Ishikawa (cell line): ENCODE results near the gene GALNTL6.

ENCODE experiments used
- CEBPB ChIP-seq: IDR thresholded peaks from 2 replicates; pipeline ENCODE4 v1.6.1; 2012
- CREB1 ChIP-seq: IDR thresholded peaks from 2 replicates; pipeline ENCODE4 v1.6.1; 2012; ENCODE audit warnings: low read depth
- EP300 ChIP-seq: IDR thresholded peaks from 2 replicates; pipeline ENCODE4 v1.6.1; 2012; ENCODE audit warnings: borderline replicate concordance
- MAX ChIP-seq: IDR thresholded peaks from 2 replicates; pipeline ENCODE4 v1.6.1; 2012
- NFIC ChIP-seq: IDR thresholded peaks from 2 replicates; pipeline ENCODE4 v1.6.1; 2012
- REST ChIP-seq: IDR thresholded peaks from 2 replicates; pipeline ENCODE4 v1.6.1; 2012; ENCODE audit warnings: low read depth, mild to moderate bottlenecking
- YY1 ChIP-seq: IDR thresholded peaks from 2 replicates; pipeline ENCODE4 v1.6.1; 2012; ENCODE audit warnings: low read depth

GRCh38 chr4:172042714-172043114 is 229.5 kb downstream of the GALNTL6 start:
- TF ChIP-seq MAX (no peak), NFIC (peak; percentile 83), YY1 (no peak), EP300 (no peak), CREB1 (no peak), CEBPB (no peak), REST (no peak)
